Hepatocyte (in vitro differentiated cells): ENCODE measurements around the gene ZNF319. TPM values are rescaled to one million over a fixed set of nuclear protein-coding genes. Genes with fewer than 3 reads are reported as not detected.

Experiments used
- DNase-seq: peaks from one replicate; pipeline ENCODE4 v3.0.0-alpha.2; 2016; ENCODE audit warnings: low spot score
- H2AFZ ChIP-seq: fragments of 200-600 bp; sonication (generic); 2 replicates; pipeline ENCODE4 v1.6.0; 2016; ENCODE audit warnings: antibody characterized with exemption, mild to moderate bottlenecking
- H3K27ac ChIP-seq: fragments of 200-600 bp; sonication (generic); 2 replicates; pipeline ENCODE4 v1.5.1; 2016; ENCODE audit warnings: mild to moderate bottlenecking
- H3K27me3 ChIP-seq: fragments of 200-600 bp; sonication (generic); 2 replicates; pipeline ENCODE4 v1.6.1; 2016
- H3K36me3 ChIP-seq: fragments of 200-600 bp; sonication (generic); replicated peaks from 2 replicates; pipeline ENCODE4 v1.5.1; 2016; ENCODE audit warnings: low read depth; ENCODE audit not compliant: insufficient read depth
- H3K4me1 ChIP-seq: fragments of 200-600 bp; sonication (generic); 2 replicates; pipeline ENCODE4 v1.5.1; 2016; ENCODE audit warnings: mild to moderate bottlenecking, moderate library complexity; ENCODE audit not compliant: insufficient read depth
- H3K4me2 ChIP-seq: fragments of 200-600 bp; sonication (generic); 2 replicates; pipeline ENCODE4 v1.6.0; 2016
- H3K4me3 ChIP-seq: fragments of 200-600 bp; sonication (generic); 2 replicates; pipeline ENCODE4 v1.5.1; 2016; ENCODE audit warnings: mild to moderate bottlenecking
- H3K79me2 ChIP-seq: fragments of 200-600 bp; sonication (generic); 2 replicates; pipeline ENCODE4 v1.6.0; 2017; ENCODE audit warnings: mild to moderate bottlenecking
- H3K9me2 ChIP-seq: fragments of 200-600 bp; sonication (generic); replicated peaks from 2 replicates; pipeline ENCODE4 v1.6.0; 2017; ENCODE audit warnings: mild to moderate bottlenecking; ENCODE audit not compliant: insufficient read depth
- H3K9me3 ChIP-seq: fragments of 200-600 bp; sonication (generic); 2 replicates; pipeline ENCODE4 v1.5.1; 2016; ENCODE audit warnings: low read depth, mild to moderate bottlenecking
- H4K20me1 ChIP-seq: fragments of 200-600 bp; sonication (generic); 2 replicates; pipeline ENCODE4 v1.6.0; 2016; ENCODE audit warnings: mild to moderate bottlenecking; ENCODE audit not compliant: insufficient read depth, poor library complexity, severe bottlenecking
- EZH2 ChIP-seq: fragments of 200-600 bp; sonication (generic); IDR thresholded peaks from 2 replicates; pipeline ENCODE4 v1.6.1; 2016; ENCODE audit warnings: antibody characterized with exemption, mild to moderate bottlenecking, borderline replicate concordance
- EZH2phosphoT487 ChIP-seq: fragments of 200-600 bp; sonication (generic); IDR thresholded peaks from one replicate; pipeline ENCODE4 v1.6.1; 2018; ENCODE audit warnings: antibody characterized with exemption, mild to moderate bottlenecking, low read depth, moderate library complexity; ENCODE audit not compliant: unreplicated experiment, severe bottlenecking
- WGBS: methylation state at CpG from one replicate; pipeline ENCODE4 v1.1.6; 2016; ENCODE audit warnings: low lambda C conversion rate; ENCODE audit errors: missing lambda C conversion rate; 5-methylcytosine and 5-hydroxymethylcytosine counted together
- polyA plus RNA-seq: library from polyadenylated mRNA; unstranded; fragments of >200 nt; fragmentation: Nextera tagmentation; extraction: Ambion mirVana; gene quantifications from 2 replicates; pipeline ENCODE4 v1.2.1, GENCODE V29; 2016
- total RNA-seq: library from RNA; depleted of rRNA; stranded (reverse); fragments of >200 nt; gene quantifications from 2 replicates; pipeline ENCODE4 v1.2.3, GENCODE V29; 2014
- TF ChIP-seq, protein P1 (sequence below): fragments of 200-600 bp; sonication (generic); IDR thresholded peaks from 2 replicates; pipeline ENCODE4 v1.5.1; 2016; ENCODE audit warnings: antibody characterized with exemption, mild to moderate bottlenecking; ENCODE audit not compliant: poor library complexity

ZNF319 gene
- total and polyA plus RNA-seq, 2 experiments from 2014 or later = 5.3 to 8.3 TPM

DNA sequence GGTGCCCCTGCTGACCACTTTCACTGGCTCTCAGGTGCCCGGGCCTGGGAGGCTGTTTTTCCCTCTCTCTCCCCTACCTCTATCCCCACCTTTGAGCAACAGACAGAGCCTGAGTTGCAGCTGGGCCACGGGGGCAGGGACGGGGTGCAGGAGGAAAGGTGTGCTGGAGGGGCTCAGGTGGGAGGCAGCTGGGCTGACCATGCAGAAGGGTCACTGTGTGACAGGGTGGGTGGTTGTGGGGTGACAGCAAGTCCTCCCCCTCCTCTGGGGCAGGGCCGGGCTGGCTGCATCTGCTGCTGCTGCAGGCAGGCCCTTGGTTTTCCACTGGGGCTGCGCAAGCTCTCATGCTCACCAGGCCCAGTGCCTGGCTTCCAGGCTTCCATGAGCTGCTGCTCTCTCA is 6.6 kb downstream of the ZNF319 start:
- DNase-seq = no peak
- Histone ChIP-seq H3K4me1 (peaks cover 7% of the 10 kb centered on the region), H4K20me1 (peaks cover 5% of the 10 kb centered on the region), H3K9me3 (no peaks in the 10 kb centered on the region), H2AFZ (no peak overlapping the region), H3K9me2 (no peaks in the 10 kb centered on the region), H3K4me3 (no peak overlapping the region), H3K36me3 (no peaks in the 10 kb centered on the region), H3K79me2 (peaks cover 8% of the 10 kb centered on the region), H3K27ac (no peak overlapping the region), H3K27me3 (no peaks in the 10 kb centered on the region), H3K4me2 (no peak overlapping the region)
- 97% methylated on average over 5 of the region's 5 CpGs for WGBS
- TF ChIP-seq, protein P1, sequence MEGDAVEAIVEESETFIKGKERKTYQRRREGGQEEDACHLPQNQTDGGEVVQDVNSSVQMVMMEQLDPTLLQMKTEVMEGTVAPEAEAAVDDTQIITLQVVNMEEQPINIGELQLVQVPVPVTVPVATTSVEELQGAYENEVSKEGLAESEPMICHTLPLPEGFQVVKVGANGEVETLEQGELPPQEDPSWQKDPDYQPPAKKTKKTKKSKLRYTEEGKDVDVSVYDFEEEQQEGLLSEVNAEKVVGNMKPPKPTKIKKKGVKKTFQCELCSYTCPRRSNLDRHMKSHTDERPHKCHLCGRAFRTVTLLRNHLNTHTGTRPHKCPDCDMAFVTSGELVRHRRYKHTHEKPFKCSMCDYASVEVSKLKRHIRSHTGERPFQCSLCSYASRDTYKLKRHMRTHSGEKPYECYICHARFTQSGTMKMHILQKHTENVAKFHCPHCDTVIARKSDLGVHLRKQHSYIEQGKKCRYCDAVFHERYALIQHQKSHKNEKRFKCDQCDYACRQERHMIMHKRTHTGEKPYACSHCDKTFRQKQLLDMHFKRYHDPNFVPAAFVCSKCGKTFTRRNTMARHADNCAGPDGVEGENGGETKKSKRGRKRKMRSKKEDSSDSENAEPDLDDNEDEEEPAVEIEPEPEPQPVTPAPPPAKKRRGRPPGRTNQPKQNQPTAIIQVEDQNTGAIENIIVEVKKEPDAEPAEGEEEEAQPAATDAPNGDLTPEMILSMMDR = no peak
- TF ChIP-seq EZH2 (no peak), EZH2phosphoT487 (no peak)

DNA sequence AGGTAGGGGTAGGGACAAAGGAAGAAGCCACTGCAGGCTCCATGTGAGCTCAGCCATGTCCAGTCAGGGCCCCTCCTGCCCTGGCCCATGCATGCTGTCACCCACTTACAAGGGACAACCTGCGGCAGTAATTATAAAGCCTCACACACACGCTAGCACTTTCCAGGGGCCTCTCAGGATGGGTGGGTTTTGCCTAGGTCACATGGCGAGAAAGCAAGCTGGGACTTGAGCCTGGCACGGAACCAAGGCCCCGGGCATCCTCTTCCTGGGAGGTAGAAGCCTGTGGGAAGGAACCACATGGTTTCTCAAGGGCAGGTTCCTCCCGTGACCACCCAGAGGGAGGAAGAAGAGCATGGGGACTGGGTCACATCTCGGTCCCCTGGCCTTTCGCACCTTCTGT is 7.0 kb downstream of the ZNF319 start:
- H3K27ac ChIP-seq = peak overlapping the region; percentile 58
- TF ChIP-seq, protein P1 = no peak
- H3K79me2 ChIP-seq = peaks cover 6% of the 10 kb centered on the region
- H3K9me3 ChIP-seq = no peaks in the 10 kb centered on the region
- no peak overlapping the region for H3K4me3 ChIP-seq
- H2AFZ ChIP-seq = no peak overlapping the region
- H4K20me1 ChIP-seq = peaks cover 3% of the 10 kb centered on the region
- no peak for DNase-seq
- H3K9me2 ChIP-seq = no peaks in the 10 kb centered on the region
- H3K27me3 ChIP-seq = no peaks in the 10 kb centered on the region
- 83% methylated on average over 8 of the region's 8 CpGs for WGBS
- H3K36me3 ChIP-seq = no peaks in the 10 kb centered on the region
- no peak overlapping the region for H3K4me2 ChIP-seq
- H3K4me1 ChIP-seq = peaks cover 3% of the 10 kb centered on the region

DNA sequence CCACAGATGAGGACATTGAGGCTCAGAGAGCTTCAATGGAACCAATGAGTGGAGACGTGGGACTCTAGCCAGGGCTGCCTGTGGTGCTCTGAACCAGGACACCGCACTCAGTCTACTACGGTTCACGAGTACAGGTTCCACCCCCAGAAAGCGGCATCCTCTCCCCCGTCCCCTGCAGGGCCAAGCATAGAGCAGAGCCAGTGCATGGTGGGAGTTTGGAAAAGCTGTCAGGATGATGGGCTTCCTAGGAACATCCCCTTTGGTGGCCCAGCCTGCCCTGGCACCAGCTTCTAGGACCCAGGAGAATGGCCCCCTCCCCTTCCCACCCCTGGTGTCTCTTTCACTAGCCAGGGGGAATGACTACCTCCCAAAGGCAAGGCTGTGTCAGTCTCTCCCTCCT is 8.4 kb downstream of the ZNF319 start:
- TF ChIP-seq EZH2phosphoT487 (no peak), EZH2 (no peak)
- TF ChIP-seq, protein P1 = no peak
- WGBS = 93% methylated on average over 6 of the region's 6 CpGs
- Histone ChIP-seq H2AFZ (no peak overlapping the region), H3K4me3 (no peak overlapping the region), H4K20me1 (no peaks in the 10 kb centered on the region), H3K27me3 (no peaks in the 10 kb centered on the region), H3K36me3 (no peaks in the 10 kb centered on the region), H3K79me2 (peaks cover 6% of the 10 kb centered on the region), H3K9me3 (no peaks in the 10 kb centered on the region), H3K4me1 (no peaks in the 10 kb centered on the region), H3K27ac (no peak overlapping the region), H3K4me2 (no peak overlapping the region), H3K9me2 (no peaks in the 10 kb centered on the region)
- peak; percentile 2 for DNase-seq

DNA sequence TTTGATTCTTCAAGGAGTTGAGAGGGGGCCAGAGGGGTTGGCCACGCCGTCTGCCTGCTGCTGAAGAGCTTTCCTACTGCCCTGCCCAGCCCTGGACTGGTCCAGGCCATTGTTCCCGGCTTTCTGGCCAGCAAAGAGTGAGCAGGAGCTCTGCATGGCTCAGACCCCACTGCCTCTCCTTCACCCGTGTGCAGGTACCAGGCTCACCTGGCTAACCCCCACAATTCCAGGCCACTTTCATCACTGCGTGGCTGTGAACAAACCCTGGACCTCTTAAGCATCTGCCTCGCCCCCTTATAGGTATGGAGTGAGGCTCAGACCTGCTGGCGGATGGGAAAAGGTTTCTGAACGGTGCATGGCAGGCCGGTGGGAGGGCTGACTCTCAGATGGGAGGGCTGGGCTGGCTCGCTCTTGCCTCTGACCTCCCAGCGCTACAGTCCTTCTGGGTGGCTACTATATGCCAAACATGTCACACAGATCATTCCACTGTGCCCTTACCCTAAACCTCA is 8.9 kb downstream of the ZNF319 start:
- no peak overlapping the region for H2AFZ ChIP-seq
- peaks cover 6% of the 10 kb centered on the region for H3K79me2 ChIP-seq
- no peaks in the 10 kb centered on the region for H3K9me2 ChIP-seq
- TF ChIP-seq EZH2 (no peak), EZH2phosphoT487 (no peak)
- TF ChIP-seq, protein P1 = no peak
- no peak overlapping the region for H3K4me3 ChIP-seq
- H3K27ac ChIP-seq = no peak overlapping the region
- H3K4me2 ChIP-seq = no peak overlapping the region
- DNase-seq = no peak
- H3K4me1 ChIP-seq = no peaks in the 10 kb centered on the region
- no peaks in the 10 kb centered on the region for H3K9me3 ChIP-seq
- H4K20me1 ChIP-seq = no peaks in the 10 kb centered on the region
- H3K36me3 ChIP-seq = no peaks in the 10 kb centered on the region
- 79% methylated on average over 11 of the region's 11 CpGs for WGBS
- H3K27me3 ChIP-seq = no peaks in the 10 kb centered on the region
